ENCODE results near the gene SNRNP25. TPM values are rescaled to one million over a fixed set of nuclear protein-coding genes. Genes with fewer than 3 reads are reported as not detected.
"Not testable (repeated sequence)": the region's sequence is repeated elsewhere in the genome, so short reads cannot be mapped to it uniquely, and the experiment has no call there.

SNRNP25 gene
- 30.6 TPM for polyA plus RNA-seq (ENCODE audit: insufficient read length)

- peak; percentile 91 for DNase-seq (ENCODE audit: low read depth)
Observed at GRCh38 chr16:53346-54236, at the start of gene SNRNP25, which contains the start of gene POLR3K. Gene SNRNP25 (plus strand): TSS chr16:53828. CDS start chr16:54017, 189 bp downstream. Gene POLR3K (minus strand): TSS chr16:53608. CDS start chr16:53586, 22 bp downstream.

- no peak for DNase-seq (ENCODE audit: low read depth)
Observed at GRCh38 chr16:9903-10665, 43.5 kb upstream of the SNRNP25 start.

GRCh38 chr16:10772-11171 lies 42.9 kb upstream of the SNRNP25 start:
- DNase-seq (ENCODE audit: low read depth): not testable (repeated sequence)

- not testable (repeated sequence) for DNase-seq (ENCODE audit: low read depth)
Observed at GRCh38 chr16:17062-17765, 36.4 kb upstream of the SNRNP25 start.

DNA sequence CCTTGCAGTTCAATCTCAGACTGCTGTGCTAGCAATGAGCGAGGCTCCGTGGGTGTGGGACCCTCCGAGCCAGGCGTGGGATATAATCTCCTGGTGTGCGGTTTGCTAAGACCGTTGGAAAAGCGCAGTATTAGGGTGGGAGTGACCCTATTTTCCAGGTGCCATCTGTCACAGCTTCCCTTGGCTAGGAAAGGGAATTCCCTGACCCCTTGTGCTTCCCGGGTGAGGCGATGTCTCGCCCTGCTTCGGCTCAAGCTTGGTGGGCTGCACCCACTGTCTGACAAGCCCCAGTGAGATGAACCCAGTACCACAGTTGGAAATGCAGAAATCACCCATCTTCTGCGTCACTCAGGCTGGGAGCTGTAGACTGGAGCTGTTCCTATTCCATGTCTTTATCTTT lies 32.7 kb upstream of the SNRNP25 start:
- not testable (repeated sequence) for DNase-seq (ENCODE audit: low read depth)

DNA sequence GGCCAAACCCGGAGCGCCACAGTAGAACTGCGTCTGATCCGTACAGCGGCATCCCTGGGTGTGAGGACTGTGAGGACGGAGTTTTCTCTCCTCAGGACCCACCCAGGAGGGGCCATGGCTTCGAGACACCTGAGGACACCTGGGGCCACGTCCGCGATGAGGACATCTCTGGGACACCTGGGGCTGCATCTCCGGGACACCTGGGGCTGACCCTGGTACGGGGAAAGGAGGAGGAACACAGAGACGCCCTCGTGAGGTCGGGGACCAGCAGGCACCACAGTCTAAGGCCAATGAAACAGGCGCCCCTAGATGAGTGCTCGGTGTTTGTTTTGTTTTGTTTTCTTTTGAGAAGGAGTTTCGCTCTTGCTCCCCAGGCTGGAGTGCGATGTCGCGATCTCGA lies 29.5 kb upstream of the SNRNP25 start:
- DNase-seq (ENCODE audit: low read depth): not testable (repeated sequence)

DNA sequence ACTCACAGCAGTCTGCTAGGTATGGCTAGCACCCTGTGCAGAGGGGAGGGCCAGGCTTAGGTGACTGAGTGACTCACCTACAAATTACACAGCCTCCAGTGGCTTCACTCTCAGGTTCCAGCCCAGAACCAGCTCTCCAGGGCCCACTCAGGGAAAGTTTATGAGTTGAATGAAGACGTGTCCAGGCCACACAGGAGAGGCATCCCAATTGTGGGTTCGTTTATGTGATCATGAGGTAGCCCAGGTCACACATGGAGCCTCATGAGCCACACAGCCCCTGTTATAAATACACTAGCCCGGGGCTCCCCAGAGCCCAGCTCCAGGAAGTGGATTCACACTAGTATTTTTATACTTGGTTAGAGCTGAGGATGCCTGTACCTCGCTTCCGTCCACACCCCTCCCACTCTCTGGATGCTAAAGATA lies 27.7 kb upstream of the SNRNP25 start:
- DNase-seq (ENCODE audit: low read depth): not testable (repeated sequence)

- not testable (repeated sequence) for DNase-seq (ENCODE audit: low read depth)
Observed at GRCh38 chr16:30627-31026, 23.0 kb upstream of the SNRNP25 start.

DNA sequence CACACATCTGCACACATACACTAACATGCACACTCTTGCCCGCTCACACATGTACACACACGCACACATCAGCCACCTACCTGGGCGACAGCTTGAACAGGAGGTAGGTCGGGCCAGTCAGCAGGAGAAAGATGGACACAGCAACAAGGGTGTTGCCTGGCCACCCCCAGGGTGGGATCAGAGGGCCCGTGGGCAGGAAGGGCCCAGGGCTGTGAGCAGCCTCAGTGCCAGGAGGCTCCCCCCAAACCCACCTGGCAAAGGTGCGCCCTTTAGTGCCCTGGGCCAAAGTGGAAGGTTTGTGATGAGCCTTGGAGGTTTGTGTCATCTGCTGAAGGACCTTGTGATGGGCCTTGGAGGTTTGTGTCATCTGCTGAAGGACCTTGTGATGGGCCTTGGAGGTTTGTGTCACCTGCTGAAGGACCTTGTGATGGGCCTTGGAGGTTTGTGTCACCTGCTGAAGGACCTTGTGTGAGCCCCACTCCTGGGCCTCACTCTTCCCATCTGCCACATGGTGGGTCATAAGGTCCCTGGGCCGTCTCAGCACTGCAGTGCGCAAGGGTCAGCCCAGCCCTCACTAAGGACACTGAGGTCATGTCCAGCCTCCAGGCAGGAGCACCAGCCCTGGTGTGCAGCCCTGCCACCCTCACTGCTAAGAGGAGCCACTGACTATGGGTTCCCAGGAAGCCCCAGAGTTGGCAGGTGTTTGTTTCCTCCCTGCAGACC lies 20.3 kb upstream of the SNRNP25 start:
- not testable (repeated sequence) for DNase-seq (ENCODE audit: low read depth)

GRCh38 chr16:33877-34647 lies 19.6 kb upstream of the SNRNP25 start:
- DNase-seq (ENCODE audit: low read depth): no peak

GRCh38 chr16:34648-34987 lies 19.0 kb upstream of the SNRNP25 start:
- DNase-seq (ENCODE audit: low read depth): no peak

GRCh38 chr16:35011-35677 lies 18.5 kb upstream of the SNRNP25 start:
- DNase-seq (ENCODE audit: low read depth): no peak

DNA sequence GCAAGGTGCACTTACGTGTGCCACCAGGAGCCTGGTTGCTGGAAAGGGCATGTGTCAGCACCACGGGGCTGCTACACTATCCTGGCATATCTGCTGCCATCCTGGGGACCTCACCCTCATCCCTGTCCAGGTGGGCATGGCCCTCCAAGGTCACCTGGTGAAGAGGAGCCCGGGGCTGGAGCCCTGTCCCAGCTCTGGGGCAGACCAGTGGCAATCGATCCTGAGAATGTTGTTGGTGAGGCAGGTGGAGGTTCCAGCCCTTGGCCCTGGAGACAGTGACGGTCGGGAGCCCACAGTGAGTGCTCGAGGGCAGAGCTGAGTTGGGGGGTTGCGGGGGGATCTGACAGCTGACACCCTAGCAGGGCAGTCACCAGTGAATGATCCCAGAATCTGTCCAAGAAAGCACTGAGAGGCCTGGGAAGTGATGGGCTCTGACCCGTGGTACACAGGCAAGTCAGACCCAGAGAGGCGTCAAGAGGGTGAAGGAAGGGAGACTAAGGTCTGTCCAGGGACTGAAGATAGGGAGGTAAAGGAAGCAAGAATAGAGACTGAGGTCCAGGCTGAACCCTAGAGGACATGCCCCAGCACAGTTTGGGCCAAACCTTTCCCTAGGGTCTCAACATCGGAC lies 17.8 kb upstream of the SNRNP25 start:
- no peak for DNase-seq (ENCODE audit: low read depth)

DNA sequence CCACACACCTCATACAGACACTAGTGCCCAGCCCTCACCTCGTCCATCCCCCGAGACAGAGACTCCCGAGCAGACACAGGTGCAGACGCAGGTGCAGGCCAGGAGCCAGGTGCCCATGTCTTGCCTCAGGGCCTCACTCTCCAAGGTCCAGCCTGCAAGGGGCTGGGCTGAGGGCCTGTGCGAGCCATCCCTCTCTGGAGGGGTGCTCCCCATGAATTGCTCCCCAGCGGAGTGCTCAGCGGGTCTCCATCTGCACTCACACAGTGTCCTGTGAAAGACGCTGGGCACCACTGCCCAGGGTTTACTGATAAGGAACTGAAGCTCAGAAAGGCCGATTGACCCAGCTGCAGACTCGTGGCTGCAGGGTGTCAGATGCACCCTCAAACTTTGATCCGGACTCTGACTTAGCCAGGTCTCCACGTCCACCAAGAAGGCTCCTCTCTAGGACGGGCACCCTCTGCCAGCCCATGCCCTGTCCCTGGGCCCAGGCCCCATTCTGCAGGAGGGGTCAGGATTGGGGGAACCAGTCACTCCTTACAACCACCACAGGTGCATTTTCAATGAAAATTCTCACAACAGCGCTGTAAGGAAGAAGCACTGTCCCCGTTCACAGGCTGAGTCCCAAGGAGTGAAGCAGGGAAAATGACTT lies 17.2 kb upstream of the SNRNP25 start:
- DNase-seq (ENCODE audit: low read depth): no peak

GRCh38 chr16:37511-37910 lies 16.1 kb upstream of the SNRNP25 start:
- DNase-seq (ENCODE audit: low read depth): no peak

- DNase-seq (ENCODE audit: low read depth): not testable (repeated sequence)
Observed at GRCh38 chr16:38206-38605, 15.4 kb upstream of the SNRNP25 start.

DNA sequence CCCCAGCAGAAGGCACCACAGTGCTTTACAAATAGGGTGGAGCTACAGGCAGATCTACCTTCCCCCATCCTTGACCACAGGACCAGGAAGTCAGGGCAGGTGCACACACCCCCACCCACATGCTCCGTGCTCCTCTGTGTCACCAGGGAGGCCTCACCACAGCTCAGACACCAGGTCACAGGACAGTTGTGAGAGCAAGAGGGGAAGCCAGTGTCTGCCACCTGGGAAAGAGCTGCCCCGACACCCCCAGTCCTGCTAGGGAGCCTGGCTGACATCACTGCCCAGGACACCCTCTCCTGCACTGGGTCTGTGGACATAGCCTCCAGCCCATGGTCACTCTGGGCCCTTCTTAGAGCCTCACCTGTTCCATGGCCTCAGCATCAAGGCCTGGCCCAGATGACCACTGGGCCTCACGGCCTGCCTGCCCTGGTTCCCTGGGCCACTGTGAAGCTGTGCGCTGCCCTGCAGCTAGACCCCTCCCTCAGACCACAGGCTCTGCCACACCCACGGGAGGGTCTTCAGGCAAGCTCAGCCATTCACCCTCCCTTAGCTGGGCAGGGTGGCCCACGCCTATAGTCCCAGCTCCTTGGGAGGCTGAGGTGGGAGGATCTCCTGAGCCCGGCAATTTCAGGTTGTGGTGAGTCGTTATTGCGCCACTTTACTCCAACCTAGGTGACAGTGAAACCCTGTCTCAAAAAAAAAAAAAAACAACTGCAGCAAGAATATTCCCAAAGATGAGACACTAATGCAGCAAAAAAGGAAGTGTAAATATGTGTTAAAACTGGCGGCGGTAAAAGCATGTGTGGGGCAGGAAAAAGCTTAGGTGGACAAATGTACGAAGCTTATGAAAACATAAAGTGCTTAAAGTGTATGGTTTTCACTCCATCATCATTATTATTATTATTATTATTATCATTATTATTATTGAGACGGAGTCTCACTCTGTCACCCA lies 14.4 kb upstream of the SNRNP25 start:
- no peak for DNase-seq (ENCODE audit: low read depth)
